GM12878 (cell line): ENCODE results near the gene BCAS3. TPM values are rescaled to one million over a fixed set of nuclear protein-coding genes. Genes with fewer than 3 reads are reported as not detected.

ENCODE experiments used
- ATAC-seq: fragments of 200-7000 bp; cut with Tn5 transposase; 3 replicates; pipeline ENCODE4 v1.9.1; 2020; ENCODE audit warnings: mild to moderate bottlenecking, moderate library complexity
- BruUV-seq: library from RNA; stranded (reverse); fragments of 400-500 nt; replicated peaks from 2 replicates; lab custom pipeline; 2021; lab: Mats Ljungman, UMichigan
- CTCF ChIA-PET: fragments of 300-600 bp; sonication (Branson Sonifier 250); formaldehyde crosslinking; extraction: SDS; loops from one replicate; lab custom pipeline; 2021; ENCODE audit warnings: inconsistent platforms; lab: Yijun Ruan, JAX
- POLR2A ChIA-PET: fragments of 350-600 bp; formaldehyde crosslinking; extraction: SDS; loops from one replicate; lab custom pipeline; 2021; ENCODE audit warnings: inconsistent platforms; lab: Charles Lee
- RAD21 ChIA-PET: fragments of 300-600 bp; sonication (Branson Sonifier 250); formaldehyde crosslinking; loops from one replicate; lab custom pipeline; 2023; ENCODE audit warnings: antibody characterized with exemption; ENCODE audit not compliant: unreplicated experiment; lab: Charles Lee
- SMC1A ChIA-PET: fragments of 300-600 bp; sonication (Branson Sonifier 250); formaldehyde crosslinking; loops from one replicate; lab custom pipeline; 2023; ENCODE audit not compliant: unreplicated experiment, uncharacterized antibody; lab: Charles Lee
- DNase-seq: peaks from one replicate; pipeline ENCODE4 v3.0.0-alpha.2; 2011; ENCODE audit warnings: low read depth, low spot score
- FAIRE-seq: peaks from 3 replicates; lab custom pipeline; 2011; peaks lifted over from hg19 to GRCh38; lab: Jason Lieb, UNC
- H2AFZ ChIP-seq: 2 replicates; pipeline ENCODE4 v1.6.0; 2011; ENCODE audit warnings: low read depth, low read length, control low read depth; ENCODE audit not compliant: control insufficient read depth
- H3K27ac ChIP-seq: 2 replicates; pipeline ENCODE4 v1.5.1; 2011; ENCODE audit warnings: control low read depth; ENCODE audit not compliant: control insufficient read depth, insufficient read depth
- H3K27me3 ChIP-seq, 2 experiments: replicated peaks in 1 of 2; 2 replicates each; pipeline versions ENCODE4 v1.6.0 to v1.6.1; 2011; ENCODE audit warnings: low read length in 1 of 2; ENCODE audit not compliant: control insufficient read depth in 2 of 2, insufficient read depth in 2 of 2
- H3K36me3 ChIP-seq, 2 experiments: 2 replicates each; pipeline ENCODE4 v1.5.1; 2011; ENCODE audit warnings: low read length in 1 of 2; ENCODE audit not compliant: control insufficient read depth in 2 of 2, insufficient read depth in 2 of 2
- H3K4me1 ChIP-seq: 2 replicates; pipeline ENCODE4 v1.6.1; 2011; ENCODE audit warnings: mild to moderate bottlenecking, low read length, moderate library complexity, mixed read lengths; ENCODE audit not compliant: control insufficient read depth, insufficient read depth
- H3K4me2 ChIP-seq: 2 replicates; pipeline ENCODE4 v1.6.0; 2011; ENCODE audit warnings: control low read depth; ENCODE audit not compliant: control insufficient read depth, insufficient read depth
- H3K4me3 ChIP-seq: fragments of 200-600 bp; sonication (generic); 2 replicates; pipeline ENCODE4 v1.5.1; 2016
- H3K79me2 ChIP-seq: 2 replicates; pipeline ENCODE4 v1.6.0; 2011; ENCODE audit warnings: low read length; ENCODE audit not compliant: control insufficient read depth, insufficient read depth
- H3K9ac ChIP-seq: 2 replicates; pipeline ENCODE4 v1.8.0; 2011; ENCODE audit warnings: low read length, control low read depth, mixed read lengths; ENCODE audit not compliant: control insufficient read depth, insufficient read depth
- H3K9me3 ChIP-seq: replicated peaks from 3 replicates; pipeline ENCODE4 v1.5.1; 2011; ENCODE audit warnings: mild to moderate bottlenecking, low read length; ENCODE audit not compliant: control insufficient read depth, insufficient read depth
- H4K20me1 ChIP-seq: 2 replicates; pipeline ENCODE4 v1.6.0; 2011; ENCODE audit not compliant: control insufficient read depth, insufficient read depth
- BRCA1 ChIP-seq: IDR thresholded peaks from 2 replicates; pipeline ENCODE4 v1.6.1; 2011; ENCODE audit warnings: low read depth, low read length, improper control_type of control experiment
- NFXL1 ChIP-seq: fragments of 450-650 bp; IDR thresholded peaks from 2 replicates; pipeline ENCODE4 v1.6.1; 2017; ENCODE audit warnings: antibody characterized with exemption, mild to moderate bottlenecking, borderline replicate concordance
- SRF ChIP-seq, 2 experiments: IDR thresholded peaks; 2 replicates each; pipeline ENCODE4 v1.6.1; 2011; ENCODE audit warnings: low read depth in 2 of 2, low read length in 2 of 2, mild to moderate bottlenecking in 1 of 2, moderate library complexity in 1 of 2
- WGBS: methylation state at CpG from one replicate; pipeline ENCODE4 v1.1.6; 2016; ENCODE audit warnings: low lambda C conversion rate; ENCODE audit not compliant: insufficient replicate concordance, insufficient coverage; ENCODE audit errors: missing lambda C conversion rate; 5-methylcytosine and 5-hydroxymethylcytosine counted together
- in situ Hi-C: fragments of 300-500 bp; cut with MboI; formaldehyde crosslinking; loops from 9 replicates; pipeline ENCODE4 v1.14.3; 2018; ENCODE audit warnings: mixed read lengths
- intact Hi-C: fragments of 100-400 bp; cut with micrococcal nuclease; formaldehyde crosslinking; loops from one replicate; pipeline ENCODE4 v1.14.2; 2022; ENCODE audit not compliant: unreplicated experiment
- polyA plus RNA-seq, 11 experiments: library from polyadenylated mRNA; depleted of rRNA in 4 of 11; unstranded in 6 of 11; stranded (reverse) in 5 of 11; fragments of >200 nt; fragmentation: Nextera tagmentation in 4 of 11; fragmentation: Illumina TruSeq in 1 of 11; extraction: Ambion mirVana in 4 of 11; extraction: Trizol in 1 of 11; gene quantifications; 1 replicate in 1 of 11; 2 replicates in 10 of 11; pipeline versions ENCODE4 v1.2.1 to v1.2.3, GENCODE V29; 2011 to 2016; ENCODE audit warnings: inconsistent platforms in 2 of 11, missing spikeins in 2 of 11, low read depth in 1 of 11
- total RNA-seq, 4 experiments: library from RNA; depleted of rRNA in 3 of 4; stranded (reverse); fragments of >200 nt in 3 of 4; fragmentation: Illumina TruSeq in 1 of 4; extraction: Trizol in 1 of 4; gene quantifications; 2 replicates each; pipeline versions ENCODE4 v1.2.1 to v1.2.3, GENCODE V29; 2013 to 2021
- TF ChIP-seq, protein P1 (sequence below): IDR thresholded peaks from 2 replicates; pipeline ENCODE4 v1.6.1; 2011; ENCODE audit warnings: mild to moderate bottlenecking, low read depth, low read length, moderate library complexity; ENCODE audit not compliant: insufficient replicate concordance
- TF ChIP-seq, protein P2 (sequence below): fragments of 450-650 bp; IDR thresholded peaks from 2 replicates; pipeline ENCODE4 v1.6.1; 2017; ENCODE audit warnings: mild to moderate bottlenecking, moderate library complexity

Gene BCAS3
- total and polyA plus RNA-seq, 10 of the 15 experiments (the other 5 are each of a cell fraction or from before 2014, with no cell fraction given) = 2.1 to 11.0 (median 6.6) TPM

DNA sequence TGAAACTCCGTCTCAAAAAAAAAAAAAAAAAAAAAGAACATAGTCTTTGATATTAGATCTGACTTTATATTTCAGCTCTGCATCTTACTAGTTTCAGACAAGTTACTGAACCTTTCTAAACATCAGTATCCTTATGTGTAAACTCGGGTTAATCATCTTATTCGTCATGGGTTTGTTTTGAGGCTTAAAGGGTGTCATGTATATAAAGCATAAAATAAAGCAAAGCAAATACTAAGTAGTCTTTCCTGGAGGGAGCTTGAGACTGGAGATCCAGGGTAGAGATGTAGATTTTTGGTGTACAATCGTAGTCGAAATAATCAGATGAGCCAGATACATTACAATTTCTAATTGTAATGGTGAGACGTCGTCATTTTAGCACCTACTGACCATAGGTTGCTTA is 7.8 kb downstream of the BCAS3 start:
- ATAC-seq (no peak), FAIRE-seq (no peak), DNase-seq (no peak)
- ChIA-PET SMC1A (no interaction called here), RAD21 (no interaction called here), CTCF (interaction anchor here (0.7 kb wide), 1 partner anchor 35 kb away, joined by 3 read pairs; no protein-coding TSS in a partner anchor), POLR2A (no interaction called here)
- no peak overlapping the region for H2AFZ ChIP-seq
- H3K27ac ChIP-seq = no peak overlapping the region
- H3K9ac ChIP-seq = no peak overlapping the region
- H3K36me3 ChIP-seq = no peaks in the 10 kb centered on the region
- no peaks in the 10 kb centered on the region for H3K4me1 ChIP-seq
- H3K4me2 ChIP-seq = no peak overlapping the region
- H3K27me3 ChIP-seq = no peaks in the 10 kb centered on the region
- intact Hi-C loops (no loop called here), in situ Hi-C loops (no loop called here)
- BruUV-seq = no TSS peak
- H3K4me3 ChIP-seq = no peak overlapping the region
- H4K20me1 ChIP-seq = no peaks in the 10 kb centered on the region
- no peaks in the 10 kb centered on the region for H3K9me3 ChIP-seq
- TF ChIP-seq SRF (IDR thresholded peaks at IDR 0.05; ENCODE audit: low read depth in 2 of 2, low read length in 2 of 2) = no peak
- TF ChIP-seq, protein P1, sequence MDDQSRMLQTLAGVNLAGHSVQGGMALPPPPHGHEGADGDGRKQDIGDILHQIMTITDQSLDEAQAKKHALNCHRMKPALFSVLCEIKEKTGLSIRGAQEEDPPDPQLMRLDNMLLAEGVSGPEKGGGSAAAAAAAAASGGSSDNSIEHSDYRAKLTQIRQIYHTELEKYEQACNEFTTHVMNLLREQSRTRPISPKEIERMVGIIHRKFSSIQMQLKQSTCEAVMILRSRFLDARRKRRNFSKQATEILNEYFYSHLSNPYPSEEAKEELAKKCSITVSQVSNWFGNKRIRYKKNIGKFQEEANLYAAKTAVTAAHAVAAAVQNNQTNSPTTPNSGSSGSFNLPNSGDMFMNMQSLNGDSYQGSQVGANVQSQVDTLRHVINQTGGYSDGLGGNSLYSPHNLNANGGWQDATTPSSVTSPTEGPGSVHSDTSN = no peak
- peak; percentile 57; the same call in 1 of the 2 replicates for TF ChIP-seq NFXL1
- TF ChIP-seq, protein P2, sequence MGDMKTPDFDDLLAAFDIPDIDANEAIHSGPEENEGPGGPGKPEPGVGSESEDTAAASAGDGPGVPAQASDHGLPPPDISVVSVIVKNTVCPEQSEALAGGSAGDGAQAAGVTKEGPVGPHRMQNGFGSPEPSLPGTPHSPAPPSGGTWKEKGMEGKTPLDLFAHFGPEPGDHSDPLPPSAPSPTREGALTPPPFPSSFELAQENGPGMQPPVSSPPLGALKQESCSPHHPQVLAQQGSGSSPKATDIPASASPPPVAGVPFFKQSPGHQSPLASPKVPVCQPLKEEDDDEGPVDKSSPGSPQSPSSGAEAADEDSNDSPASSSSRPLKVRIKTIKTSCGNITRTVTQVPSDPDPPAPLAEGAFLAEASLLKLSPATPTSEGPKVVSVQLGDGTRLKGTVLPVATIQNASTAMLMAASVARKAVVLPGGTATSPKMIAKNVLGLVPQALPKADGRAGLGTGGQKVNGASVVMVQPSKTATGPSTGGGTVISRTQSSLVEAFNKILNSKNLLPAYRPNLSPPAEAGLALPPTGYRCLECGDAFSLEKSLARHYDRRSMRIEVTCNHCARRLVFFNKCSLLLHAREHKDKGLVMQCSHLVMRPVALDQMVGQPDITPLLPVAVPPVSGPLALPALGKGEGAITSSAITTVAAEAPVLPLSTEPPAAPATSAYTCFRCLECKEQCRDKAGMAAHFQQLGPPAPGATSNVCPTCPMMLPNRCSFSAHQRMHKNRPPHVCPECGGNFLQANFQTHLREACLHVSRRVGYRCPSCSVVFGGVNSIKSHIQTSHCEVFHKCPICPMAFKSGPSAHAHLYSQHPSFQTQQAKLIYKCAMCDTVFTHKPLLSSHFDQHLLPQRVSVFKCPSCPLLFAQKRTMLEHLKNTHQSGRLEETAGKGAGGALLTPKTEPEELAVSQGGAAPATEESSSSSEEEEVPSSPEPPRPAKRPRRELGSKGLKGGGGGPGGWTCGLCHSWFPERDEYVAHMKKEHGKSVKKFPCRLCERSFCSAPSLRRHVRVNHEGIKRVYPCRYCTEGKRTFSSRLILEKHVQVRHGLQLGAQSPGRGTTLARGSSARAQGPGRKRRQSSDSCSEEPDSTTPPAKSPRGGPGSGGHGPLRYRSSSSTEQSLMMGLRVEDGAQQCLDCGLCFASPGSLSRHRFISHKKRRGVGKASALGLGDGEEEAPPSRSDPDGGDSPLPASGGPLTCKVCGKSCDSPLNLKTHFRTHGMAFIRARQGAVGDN = no peak
- TF ChIP-seq BRCA1 = no peak
- 91% methylated on average over 6 of the region's 7 CpGs for WGBS
- H3K79me2 ChIP-seq = no peaks in the 10 kb centered on the region
